Activated gamma-delta T cell (primary cell): Measurements from ENCODE around the gene SERPINB5.
"Not testable (repeated sequence)": the region's sequence is repeated elsewhere in the genome, so short reads cannot be mapped to it uniquely, and the experiment has no call there.

Source experiments
- DNase-seq: peaks from one replicate; lab custom pipeline; 2025; lab: John Stamatoyannopoulos, UW
- total RNA-seq, 2 donors: gene quantifications; one replicate each; lab custom pipeline; 2026; lab: John Stamatoyannopoulos, UW

Gene SERPINB5
- total RNA-seq = 0 to 0.04 reads per million in 2 donors

GRCh38 chr18:63476668-63477067, at the start of gene SERPINB5:
Gene SERPINB5, plus strand, starts transcription at chr18:63476958. Its CDS starts 7,471 bp downstream, at chr18:63484429.
- DNase-seq = no peak

- DNase-seq = no peak
These were observed 49.2 kb upstream of the SERPINB5 start for GRCh38 chr18:63427558-63427957.

- DNase-seq = no peak
These were observed 46.2 kb upstream of the SERPINB5 start for GRCh38 chr18:63430526-63430925.

GRCh38 chr18:63431180-63431579, 45.6 kb upstream of the SERPINB5 start:
- no peak for DNase-seq

GRCh38 chr18:63433334-63433866, 43.4 kb upstream of the SERPINB5 start:
- DNase-seq = no peak

GRCh38 chr18:63438181-63438580, 38.6 kb upstream of the SERPINB5 start:
- no peak for DNase-seq

GRCh38 chr18:63439334-63439733, 37.4 kb upstream of the SERPINB5 start:
- no peak for DNase-seq

GRCh38 chr18:63440219-63440618, 36.5 kb upstream of the SERPINB5 start:
- no peak for DNase-seq

- no peak for DNase-seq
These were observed 35.9 kb upstream of the SERPINB5 start for GRCh38 chr18:63440881-63441280.

GRCh38 chr18:63443829-63444228, 32.9 kb upstream of the SERPINB5 start:
- DNase-seq = no peak

- DNase-seq = no peak
These were observed 32.2 kb upstream of the SERPINB5 start for GRCh38 chr18:63444580-63444979.

GRCh38 chr18:63445037-63445436, 31.7 kb upstream of the SERPINB5 start:
- no peak for DNase-seq

- DNase-seq = no peak
These were observed 30.5 kb upstream of the SERPINB5 start for GRCh38 chr18:63446266-63446665.

- DNase-seq = no peak
These were observed 29.7 kb upstream of the SERPINB5 start for GRCh38 chr18:63447066-63447465.

GRCh38 chr18:63449426-63449825, 27.3 kb upstream of the SERPINB5 start:
- no peak for DNase-seq

- DNase-seq = no peak
These were observed 24.7 kb upstream of the SERPINB5 start for GRCh38 chr18:63451799-63452660.

GRCh38 chr18:63452751-63453150, 24.0 kb upstream of the SERPINB5 start:
- not testable (repeated sequence) for DNase-seq

GRCh38 chr18:63454497-63454896, 22.3 kb upstream of the SERPINB5 start:
- DNase-seq = no peak

GRCh38 chr18:63457977-63458376, 18.8 kb upstream of the SERPINB5 start:
- no peak for DNase-seq

- DNase-seq = no peak
These were observed 16.3 kb upstream of the SERPINB5 start for GRCh38 chr18:63460414-63460813.

- DNase-seq = no peak
These were observed 12.3 kb upstream of the SERPINB5 start for GRCh38 chr18:63464434-63464833.

GRCh38 chr18:63465059-63465458, 11.7 kb upstream of the SERPINB5 start:
- no peak for DNase-seq

GRCh38 chr18:63467699-63468098, 9.1 kb upstream of the SERPINB5 start:
- DNase-seq = no peak
